NCI-H82 (cell line): ENCODE results near the gene PLPPR1.

Experiments used
- DNase-seq: peaks from one replicate; lab custom pipeline; 2025; lab: John Stamatoyannopoulos, UW

PLPPR1 gene

GRCh38 chr9:101209670-101210069 lies 181.1 kb downstream of the PLPPR1 start:
- no peak for DNase-seq

- no peak for DNase-seq
Observed at GRCh38 chr9:101212661-101213060, 184.1 kb downstream of the PLPPR1 start.

- DNase-seq: no peak
Observed at GRCh38 chr9:101219030-101219429, 190.5 kb downstream of the PLPPR1 start.

- DNase-seq: peak; percentile 90
Observed at GRCh38 chr9:101220341-101220740, 191.8 kb downstream of the PLPPR1 start.

- no peak for DNase-seq
Observed at GRCh38 chr9:101225271-101225670, 196.7 kb downstream of the PLPPR1 start.

GRCh38 chr9:101226161-101226560 lies 197.6 kb downstream of the PLPPR1 start:
- no peak for DNase-seq

GRCh38 chr9:101226803-101227202 lies 198.3 kb downstream of the PLPPR1 start:
- no peak for DNase-seq

GRCh38 chr9:101229606-101230005 lies 201.1 kb downstream of the PLPPR1 start:
- no peak for DNase-seq

- no peak for DNase-seq
Observed at GRCh38 chr9:101232405-101232977, 204.0 kb downstream of the PLPPR1 start.

GRCh38 chr9:101235105-101235866 lies 206.8 kb downstream of the PLPPR1 start:
- DNase-seq: peak; percentile 74

- DNase-seq: no peak
Observed at GRCh38 chr9:101242651-101243050, 214.1 kb downstream of the PLPPR1 start.

GRCh38 chr9:101246691-101247090 lies 218.2 kb downstream of the PLPPR1 start:
- no peak for DNase-seq

GRCh38 chr9:101247297-101247696 lies 218.8 kb downstream of the PLPPR1 start:
- no peak for DNase-seq

- no peak for DNase-seq
Observed at GRCh38 chr9:101254733-101255433, 226.4 kb downstream of the PLPPR1 start.

GRCh38 chr9:101264727-101265126 lies 236.2 kb downstream of the PLPPR1 start:
- DNase-seq: no peak

- DNase-seq: no peak
Observed at GRCh38 chr9:101265261-101265660, 236.7 kb downstream of the PLPPR1 start.

GRCh38 chr9:101268426-101268825 lies 239.9 kb downstream of the PLPPR1 start:
- peak; percentile 6 for DNase-seq

- peak; percentile 19 for DNase-seq
Observed at GRCh38 chr9:101269591-101270283, 241.2 kb downstream of the PLPPR1 start.

- no peak for DNase-seq
Observed at GRCh38 chr9:101270302-101270701, 241.8 kb downstream of the PLPPR1 start.

GRCh38 chr9:101271102-101271501 lies 242.6 kb downstream of the PLPPR1 start:
- no peak for DNase-seq

- DNase-seq: peak; percentile 84
Observed at GRCh38 chr9:101274971-101275768, 246.6 kb downstream of the PLPPR1 start.
